Activated CD4-positive, alpha-beta T cell treated with anti-CD3 and anti-CD28 coated beads for 36 hours (primary cell): ENCODE results near the gene DESI1. TPM values are rescaled to one million over a fixed set of nuclear protein-coding genes. Genes with fewer than 3 reads are reported as not detected.

Experiments used
- ATAC-seq: fragments of 200-7000 bp; cut with Tn5 transposase; one replicate; pipeline ENCODE4 v1.10.0; 2021; ENCODE audit warnings: mild to moderate bottlenecking, moderate library complexity
- CTCF ChIA-PET: fragments of 350-600 bp; sonication (Branson Sonifier 250); formaldehyde crosslinking; loops from one replicate; lab custom pipeline; 2021; ENCODE audit warnings: antibody characterized with exemption; lab: Charles Lee
- POLR2A ChIA-PET: fragments of 350-600 bp; sonication (Branson Sonifier 250); formaldehyde crosslinking; loops from one replicate; lab custom pipeline; 2021; ENCODE audit warnings: antibody characterized with exemption, inconsistent platforms; lab: Charles Lee
- DNase-seq: peaks from one replicate; pipeline ENCODE4 v3.0.0-alpha.2; 2020
- H3K27ac Mint-ChIP-seq: one replicate; pipeline ENCODE4 v1.8.0; 2021; ENCODE audit warnings: mixed read lengths
- H3K27me3 Mint-ChIP-seq: one replicate; pipeline ENCODE4 v1.8.0; 2021; ENCODE audit warnings: mixed read lengths
- H3K36me3 Mint-ChIP-seq: one replicate; pipeline ENCODE4 v1.8.0; 2021; ENCODE audit warnings: low read depth, mixed read lengths
- H3K4me1 Mint-ChIP-seq: one replicate; pipeline ENCODE4 v1.8.0; 2021; ENCODE audit warnings: mixed read lengths
- H3K4me3 Mint-ChIP-seq: one replicate; pipeline ENCODE4 v1.8.0; 2021; ENCODE audit warnings: mild to moderate bottlenecking, moderate library complexity, mixed read lengths
- H3K9me3 Mint-ChIP-seq: one replicate; pipeline ENCODE4 v1.8.0; 2021; ENCODE audit warnings: low read depth, mixed read lengths
- intact Hi-C, 2 experiments: fragments of 100-400 bp; cut with DNase I in 1 of 2; cut with micrococcal nuclease in 1 of 2; formaldehyde crosslinking; loops; one replicate each; pipeline versions ENCODE4 v1.14.2 to v1.15.1; 2022 to 2024; cut with DNase I, micrococcal nuclease
- total RNA-seq, 2 experiments: library from RNA; stranded (reverse); gene quantifications; one replicate each; pipeline ENCODE4 v1.2.3, GENCODE V29; 2021

Gene DESI1
- total RNA-seq, 2 experiments from 2014 or later, result 56.6 to 98.1 TPM

- DNase-seq (peak; percentile 100), ATAC-seq (peak; percentile 99)
- no peaks in the 10 kb centered on the region for H3K9me3 Mint-ChIP-seq
- intact Hi-C loops, result loop anchor here (1.0 kb wide), 10 partner anchors 32 to 733 kb away; partner anchors contain the start of genes DESI1 (in 2 of the 2), POLR3H (in 2 of the 2), XRCC6 (in 2 of the 2) and PHF5A (in 1 of the 2)
- ChIA-PET POLR2A (interaction anchor here (0.7 to 2.0 kb wide), 14 partner anchors 15 to 733 kb away, joined by 3 to 25 read pairs (median 4); partner anchors contain the start of genes ACO2, CENPM, DESI1 and PHF5A), CTCF (interaction anchor here (0.7 to 1.8 kb wide), 8 partner anchors 8 to 186 kb away, joined by 3 to 6 read pairs (median 5); no protein-coding TSS in a partner anchor)
- H3K4me3 Mint-ChIP-seq, result peak within 1 kb of the TSS; percentile 88
- peak within 1 kb of the TSS; percentile 85 for H3K27ac Mint-ChIP-seq
- peaks cover 4% of the 10 kb centered on the region for H3K36me3 Mint-ChIP-seq
- peaks cover 15% of the 10 kb centered on the region for H3K4me1 Mint-ChIP-seq
- no peaks in the 10 kb centered on the region for H3K27me3 Mint-ChIP-seq
These were observed 31.2 kb downstream of the DESI1 start, which contains the start of gene PMM1 for GRCh38 chr22:41589391-41590241. Gene PMM1, minus strand, starts transcription at chr22:41589840. Its CDS starts 35 bp downstream, at chr22:41589805.

- H3K27ac Mint-ChIP-seq, result no peak overlapping the region
- peaks cover 15% of the 10 kb centered on the region for H3K4me1 Mint-ChIP-seq
- intact Hi-C loops, result no loop called here
- DNase-seq (no peak), ATAC-seq (no peak)
- no peaks in the 10 kb centered on the region for H3K9me3 Mint-ChIP-seq
- ChIA-PET POLR2A (interaction anchor here (0.6 to 0.8 kb wide), 3 partner anchors 23 to 110 kb away, joined by 3 to 9 read pairs (median 4); no protein-coding TSS in a partner anchor), CTCF (interaction anchor here (0.6 kb wide), 1 partner anchor 334 kb away, joined by 3 read pairs; no protein-coding TSS in a partner anchor)
- H3K27me3 Mint-ChIP-seq, result no peaks in the 10 kb centered on the region
- no peak overlapping the region for H3K4me3 Mint-ChIP-seq
- peaks cover 4% of the 10 kb centered on the region for H3K36me3 Mint-ChIP-seq
These were observed 33.5 kb downstream of the DESI1 start for GRCh38 chr22:41587347-41587723.

GRCh38 chr22:41585898-41586297, 34.9 kb downstream of the DESI1 start:
- intact Hi-C loops, result no loop called here
- H3K27me3 Mint-ChIP-seq, result no peaks in the 10 kb centered on the region
- H3K36me3 Mint-ChIP-seq, result peaks cover 3% of the 10 kb centered on the region
- DNase-seq (no peak), ATAC-seq (no peak)
- no peak overlapping the region for H3K27ac Mint-ChIP-seq
- no peaks in the 10 kb centered on the region for H3K9me3 Mint-ChIP-seq
- POLR2A ChIA-PET, result interaction anchor here (0.7 kb wide), 1 partner anchor 168 kb away, joined by 5 read pairs; no protein-coding TSS in a partner anchor
- H3K4me3 Mint-ChIP-seq, result no peak overlapping the region
- CTCF ChIA-PET, result no interaction called here
- H3K4me1 Mint-ChIP-seq, result peaks cover 15% of the 10 kb centered on the region

GRCh38 chr22:41584881-41585280, 36.0 kb downstream of the DESI1 start:
- Mint-ChIP-seq H3K4me1 (peaks cover 15% of the 10 kb centered on the region), H3K9me3 (no peaks in the 10 kb centered on the region), H3K27ac (no peak overlapping the region), H3K4me3 (no peak overlapping the region), H3K36me3 (peaks cover 3% of the 10 kb centered on the region), H3K27me3 (no peaks in the 10 kb centered on the region)
- intact Hi-C loops, result no loop called here
- ChIA-PET CTCF (interaction anchor here (0.5 kb wide), 1 partner anchor 297 kb away, joined by 3 read pairs; no protein-coding TSS in a partner anchor), POLR2A (no interaction called here)
- ATAC-seq, result no peak
- DNase-seq, result no peak

GRCh38 chr22:41582694-41583093, 38.1 kb downstream of the DESI1 start:
- intact Hi-C loops, result no loop called here
- ChIA-PET CTCF (interaction anchor here (0.9 kb wide), 1 partner anchor 15 kb away, joined by 4 read pairs; no protein-coding TSS in a partner anchor), POLR2A (no interaction called here)
- Mint-ChIP-seq H3K27ac (no peak overlapping the region), H3K4me3 (no peak overlapping the region), H3K27me3 (no peaks in the 10 kb centered on the region), H3K36me3 (peaks cover 5% of the 10 kb centered on the region), H3K4me1 (peaks cover 6% of the 10 kb centered on the region), H3K9me3 (no peaks in the 10 kb centered on the region)
- DNase-seq, result no peak
- ATAC-seq, result no peak

- Mint-ChIP-seq H3K27ac (no peak overlapping the region), H3K27me3 (no peaks in the 10 kb centered on the region), H3K36me3 (peaks cover 12% of the 10 kb centered on the region), H3K4me3 (no peak overlapping the region), H3K9me3 (no peaks in the 10 kb centered on the region), H3K4me1 (no peaks in the 10 kb centered on the region)
- intact Hi-C loops, result no loop called here
- DNase-seq, result no peak
- ChIA-PET CTCF (interaction anchor here (0.6 kb wide), 1 partner anchor 84 kb away, joined by 3 read pairs; no protein-coding TSS in a partner anchor), POLR2A (no interaction called here)
- no peak for ATAC-seq
These were observed 40.9 kb downstream of the DESI1 start for GRCh38 chr22:41579997-41580355.

GRCh38 chr22:41579297-41579996, 41.4 kb downstream of the DESI1 start:
- Mint-ChIP-seq H3K4me3 (no peak overlapping the region), H3K9me3 (no peaks in the 10 kb centered on the region), H3K27me3 (no peaks in the 10 kb centered on the region), H3K4me1 (no peaks in the 10 kb centered on the region), H3K36me3 (peaks cover 12% of the 10 kb centered on the region), H3K27ac (no peak overlapping the region)
- POLR2A ChIA-PET, result no interaction called here
- ATAC-seq (no peak), DNase-seq (no peak)
- CTCF ChIA-PET, result interaction anchor here (0.6 kb wide), 1 partner anchor 83 kb away, joined by 3 read pairs; no protein-coding TSS in a partner anchor
- intact Hi-C loops, result no loop called here

- Mint-ChIP-seq H3K27me3 (no peaks in the 10 kb centered on the region), H3K36me3 (peaks cover 12% of the 10 kb centered on the region), H3K9me3 (no peaks in the 10 kb centered on the region), H3K4me3 (no peak overlapping the region), H3K4me1 (no peaks in the 10 kb centered on the region), H3K27ac (no peak overlapping the region)
- DNase-seq, result no peak
- no peak for ATAC-seq
- intact Hi-C loops, result no loop called here
- CTCF ChIA-PET, result interaction anchor here (1.1 kb wide), 1 partner anchor 11 kb away, joined by 3 read pairs; the partner anchor contains the start of gene PMM1
- POLR2A ChIA-PET, result no interaction called here
These were observed 42.0 kb downstream of the DESI1 start for GRCh38 chr22:41578818-41579217.

GRCh38 chr22:41578114-41578513, 42.7 kb downstream of the DESI1 start:
- DNase-seq (no peak), ATAC-seq (no peak)
- H3K4me3 Mint-ChIP-seq, result no peak overlapping the region
- intact Hi-C loops, result no loop called here
- no peaks in the 10 kb centered on the region for H3K4me1 Mint-ChIP-seq
- ChIA-PET POLR2A (no interaction called here), CTCF (interaction anchor here (1.1 kb wide), 1 partner anchor 11 kb away, joined by 3 read pairs; the partner anchor contains the start of gene PMM1)
- peaks cover 12% of the 10 kb centered on the region for H3K36me3 Mint-ChIP-seq
- no peaks in the 10 kb centered on the region for H3K9me3 Mint-ChIP-seq
- no peaks in the 10 kb centered on the region for H3K27me3 Mint-ChIP-seq
- no peak overlapping the region for H3K27ac Mint-ChIP-seq

- DNase-seq (peak; percentile 68), ATAC-seq (peak; percentile 79)
- H3K27ac Mint-ChIP-seq, result no peak overlapping the region
- H3K9me3 Mint-ChIP-seq, result no peaks in the 10 kb centered on the region
- H3K27me3 Mint-ChIP-seq, result no peaks in the 10 kb centered on the region
- intact Hi-C loops, result no loop called here
- CTCF ChIA-PET, result interaction anchor here (0.6 to 0.9 kb wide), 3 partner anchors 8 to 22 kb away, joined by 3 read pairs; partner anchors contain the start of gene PMM1
- no peak overlapping the region for H3K4me3 Mint-ChIP-seq
- H3K4me1 Mint-ChIP-seq, result no peaks in the 10 kb centered on the region
- POLR2A ChIA-PET, result interaction anchor here (0.6 to 0.7 kb wide), 2 partner anchors 44 to 82 kb away, joined by 3 to 9 read pairs; partner anchors contain the start of genes DESI1 and XRCC6
- peaks cover 12% of the 10 kb centered on the region for H3K36me3 Mint-ChIP-seq
These were observed 44.0 kb downstream of the DESI1 start for GRCh38 chr22:41576877-41577276.

GRCh38 chr22:41575533-41575932, 45.3 kb downstream of the DESI1 start:
- no peak for DNase-seq
- Mint-ChIP-seq H3K9me3 (no peaks in the 10 kb centered on the region), H3K4me3 (no peak overlapping the region), H3K36me3 (peaks cover 12% of the 10 kb centered on the region), H3K4me1 (no peaks in the 10 kb centered on the region), H3K27me3 (no peaks in the 10 kb centered on the region), H3K27ac (no peak overlapping the region)
- ATAC-seq, result no peak
- CTCF ChIA-PET, result no interaction called here
- intact Hi-C loops, result no loop called here
- POLR2A ChIA-PET, result no interaction called here
